ENCODE measurements around the gene CAPN1. TPM values are rescaled to one million over a fixed set of nuclear protein-coding genes. Genes with fewer than 3 reads are reported as not detected.
A peak's percentile ranks its signal among the peaks of the same experiment; 100 is the strongest.

Gene CAPN1
- total and polyA plus RNA-seq, 10 donors = 61.6 to 203 (median 145) TPM

- Histone ChIP-seq H3K4me1 (peaks cover 0 to 71% (median 38%) of the 10 kb centered on the region in 6 donors), H3K9me3 (no peaks in the 10 kb centered on the region), H3K36me3 (peaks cover 4 to 61% (median 49%) of the 10 kb centered on the region in 6 donors), H3K4me3 (no peak overlapping the region), H3K27me3 (replicated peaks in 1 of 7) (no peaks in the 10 kb centered on the region), H3K27ac (peak overlapping the region in 4 of 8 donors; percentile 3 to 21 (median 12))
- TF ChIP-seq POLR2A (IDR thresholded peaks at IDR 0.05) (no peak), CTCF (IDR thresholded peaks at IDR 0.05 in 8 of 11, conservative IDR thresholded peaks at IDR 0.05 in 3 of 11) (no peak), POLR2AphosphoS5 (IDR thresholded peaks at IDR 0.05) (peak in 2 of 3 donors; percentile 50 to 68)
- peak; percentile 77 for DNase-seq
- WGBS, 5 donors = 74 to 81% (median 77%) methylated on average over 20 to 29 of the region's 29 CpGs
- intact Hi-C loops (cut with DNase I; ENCODE audit: low total_unique reads) = no loop called here
Measured at GRCh38 chr11:65211293-65212105, 29.8 kb downstream of the CAPN1 start.

- Histone ChIP-seq H3K4me3 (no peak overlapping the region), H3K9me3 (no peaks in the 10 kb centered on the region), H3K27me3 (replicated peaks in 1 of 7) (no peaks in the 10 kb centered on the region), H3K36me3 (peaks cover 4 to 52% (median 42%) of the 10 kb centered on the region in 6 donors), H3K27ac (peak overlapping the region in 2 of 8 donors; percentile 3 to 18), H3K4me1 (peaks cover 0 to 71% (median 38%) of the 10 kb centered on the region in 6 donors)
- 50 to 68% (median 55%) methylated on average over 12 to 13 of the region's 13 CpGs for WGBS, 5 donors
- TF ChIP-seq CTCF (IDR thresholded peaks at IDR 0.05 in 8 of 11, conservative IDR thresholded peaks at IDR 0.05 in 3 of 11) = no peak
- no peak for TF ChIP-seq POLR2AphosphoS5 (IDR thresholded peaks at IDR 0.05)
- TF ChIP-seq POLR2A (IDR thresholded peaks at IDR 0.05) = no peak
- DNase-seq = peak; percentile 67
- intact Hi-C loops (cut with DNase I; ENCODE audit: low total_unique reads) = no loop called here
Measured at GRCh38 chr11:65212226-65212801, 30.6 kb downstream of the CAPN1 start.

- no peaks in the 10 kb centered on the region for H3K9me3 ChIP-seq
- peak overlapping the region in 1 of 8 donors; percentile 39 for H3K4me3 ChIP-seq
- DNase-seq = peak; percentile 87
- WGBS, 5 donors = 22 to 38% (median 26%) methylated on average over 13 to 26 of the region's 26 CpGs
- H3K4me1 ChIP-seq = peaks cover 0 to 64% (median 36%) of the 10 kb centered on the region in 6 donors
- TF ChIP-seq POLR2AphosphoS5 (IDR thresholded peaks at IDR 0.05) = peak in 2 of 3 donors; percentile 31 to 71
- no peak for TF ChIP-seq POLR2A (IDR thresholded peaks at IDR 0.05)
- H3K36me3 ChIP-seq = peaks cover 4 to 40% (median 32%) of the 10 kb centered on the region in 6 donors
- intact Hi-C loops (cut with DNase I; ENCODE audit: low total_unique reads) = no loop called here
- H3K27ac ChIP-seq = peak overlapping the region in 3 of 8 donors; percentile 3 to 50 (median 36)
- no peaks in the 10 kb centered on the region for H3K27me3 ChIP-seq (replicated peaks in 1 of 7)
Measured at GRCh38 chr11:65213322-65214211, 31.8 kb downstream of the CAPN1 start.

GRCh38 chr11:65214212-65214845, 32.6 kb downstream of the CAPN1 start:
- H3K27ac ChIP-seq = peak overlapping the region in 3 of 8 donors; percentile 3 to 50 (median 36)
- peak; percentile 1 for DNase-seq
- H3K27me3 ChIP-seq (replicated peaks in 1 of 7) = no peaks in the 10 kb centered on the region
- H3K4me1 ChIP-seq = peaks cover 0 to 56% (median 28%) of the 10 kb centered on the region in 6 donors
- TF ChIP-seq POLR2A (IDR thresholded peaks at IDR 0.05) (no peak), CTCF (IDR thresholded peaks at IDR 0.05 in 8 of 11, conservative IDR thresholded peaks at IDR 0.05 in 3 of 11) (no peak), POLR2AphosphoS5 (IDR thresholded peaks at IDR 0.05) (peak in 1 of 3 donors; percentile 6)
- H3K36me3 ChIP-seq = peaks cover 4 to 32% (median 25%) of the 10 kb centered on the region in 6 donors
- WGBS, 5 donors = 51 to 71% (median 64%) methylated on average over 6 to 16 of the region's 16 CpGs
- intact Hi-C loops (cut with DNase I; ENCODE audit: low total_unique reads) = no loop called here
- H3K4me3 ChIP-seq = peak overlapping the region in 1 of 8 donors; percentile 39
- H3K9me3 ChIP-seq = no peaks in the 10 kb centered on the region
